ENCODE measurements around the gene FGFRL1.
"Not testable (repeated sequence)": the region's sequence is repeated elsewhere in the genome, so short reads cannot be mapped to it uniquely, and the experiment has no call there.

FGFRL1 gene

DNA sequence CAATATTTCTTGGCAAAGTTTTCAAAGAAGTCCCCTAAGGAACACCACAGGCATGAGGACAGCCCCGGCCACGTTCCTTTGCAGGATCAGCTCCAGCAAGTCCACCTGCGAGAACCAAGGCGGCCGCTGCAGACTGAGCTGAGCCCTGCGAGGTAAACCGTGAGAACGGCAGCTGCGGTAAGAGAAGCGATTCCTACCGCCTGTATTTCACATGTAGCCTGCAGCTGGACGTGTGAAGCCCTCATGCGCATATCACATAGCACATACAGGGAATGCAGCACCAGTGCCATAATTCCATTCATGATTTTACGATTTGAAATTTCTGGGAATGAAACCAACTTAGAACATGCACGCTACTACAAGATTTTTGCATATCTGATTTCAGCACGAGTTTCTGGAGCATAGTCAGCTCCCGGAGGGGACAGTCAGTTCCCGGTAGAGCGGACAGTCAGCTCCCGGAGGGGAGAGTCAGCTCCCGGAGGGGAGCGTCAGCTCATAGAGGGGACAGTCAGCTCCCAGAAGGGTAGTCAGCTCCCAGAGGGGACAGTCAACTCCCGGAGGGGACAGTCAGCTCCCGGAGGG is 41.7 kb downstream of the FGFRL1 start:
- DNase-seq (ENCODE audit: low read depth): no peak

- not testable (repeated sequence) for DNase-seq (ENCODE audit: low read depth)
Observed at GRCh38 chr4:1053891-1054290, 42.5 kb downstream of the FGFRL1 start.

GRCh38 chr4:1054696-1055242 is 43.3 kb downstream of the FGFRL1 start:
- not testable (repeated sequence) for DNase-seq (ENCODE audit: low read depth)

DNA sequence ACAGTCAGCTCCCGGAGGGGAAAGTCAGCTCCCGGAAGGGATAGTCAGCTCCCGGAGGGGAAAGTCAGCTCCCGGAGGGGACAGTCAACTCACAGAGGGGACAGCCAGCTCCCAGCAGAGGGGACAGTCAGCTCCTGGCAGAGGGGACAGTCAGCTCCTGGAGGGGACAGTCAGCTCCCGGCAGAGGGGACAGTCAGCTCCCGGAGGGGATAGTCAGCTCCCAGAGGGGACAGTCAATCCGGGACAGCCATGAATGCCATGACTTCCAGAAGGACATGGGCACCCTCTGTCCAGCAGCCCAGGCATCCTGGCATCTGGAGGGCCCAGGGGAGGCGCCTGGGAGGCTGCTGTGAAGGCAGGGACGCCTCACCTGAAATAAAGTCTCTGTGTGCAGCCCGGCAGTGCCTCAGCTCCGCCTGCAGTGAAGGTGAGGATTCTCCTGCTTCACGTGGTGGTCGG is 43.8 kb downstream of the FGFRL1 start:
- not testable (repeated sequence) for DNase-seq (ENCODE audit: low read depth)

DNA sequence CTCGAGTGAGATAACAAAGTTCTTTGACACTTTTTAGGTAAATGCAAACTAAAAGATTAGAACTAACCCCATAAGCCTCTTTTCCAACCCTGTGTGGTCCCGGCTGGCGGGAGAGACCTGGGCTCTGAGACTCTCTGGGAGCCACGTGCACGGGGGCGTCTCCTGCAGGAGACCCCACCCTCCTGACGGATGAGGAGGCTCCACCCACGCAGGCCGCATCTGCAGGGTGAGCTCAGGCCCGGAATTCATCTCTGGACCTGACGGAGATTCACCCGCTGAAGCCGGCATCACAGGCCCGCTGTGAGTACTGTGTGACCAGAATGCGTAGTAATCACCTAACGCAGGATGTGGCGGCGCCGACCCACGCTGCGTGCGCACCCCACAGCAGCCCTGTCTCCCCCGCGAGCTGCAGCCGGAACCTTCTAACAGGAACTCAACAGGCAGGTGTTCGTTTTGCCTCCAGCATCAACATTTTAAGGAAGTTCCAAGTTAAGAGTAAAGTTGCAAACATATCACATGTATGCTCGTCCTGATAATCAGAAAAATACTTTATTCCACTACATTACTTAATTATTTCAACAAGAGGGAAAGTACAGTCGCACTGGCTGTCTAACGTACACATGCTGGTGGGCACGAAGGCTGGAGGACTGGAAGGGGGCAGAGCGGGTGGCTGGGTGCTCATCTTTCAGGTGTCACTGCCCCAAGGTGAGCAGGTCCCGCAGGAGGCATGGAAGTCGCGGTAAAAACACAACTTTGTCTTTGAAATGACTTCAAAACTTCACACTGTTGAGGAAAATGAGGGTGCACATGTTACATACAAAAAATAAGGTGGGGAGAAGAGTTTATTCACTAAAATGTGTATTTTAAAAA is 44.5 kb downstream of the FGFRL1 start:
- peak; percentile 70 for DNase-seq (ENCODE audit: low read depth)

DNA sequence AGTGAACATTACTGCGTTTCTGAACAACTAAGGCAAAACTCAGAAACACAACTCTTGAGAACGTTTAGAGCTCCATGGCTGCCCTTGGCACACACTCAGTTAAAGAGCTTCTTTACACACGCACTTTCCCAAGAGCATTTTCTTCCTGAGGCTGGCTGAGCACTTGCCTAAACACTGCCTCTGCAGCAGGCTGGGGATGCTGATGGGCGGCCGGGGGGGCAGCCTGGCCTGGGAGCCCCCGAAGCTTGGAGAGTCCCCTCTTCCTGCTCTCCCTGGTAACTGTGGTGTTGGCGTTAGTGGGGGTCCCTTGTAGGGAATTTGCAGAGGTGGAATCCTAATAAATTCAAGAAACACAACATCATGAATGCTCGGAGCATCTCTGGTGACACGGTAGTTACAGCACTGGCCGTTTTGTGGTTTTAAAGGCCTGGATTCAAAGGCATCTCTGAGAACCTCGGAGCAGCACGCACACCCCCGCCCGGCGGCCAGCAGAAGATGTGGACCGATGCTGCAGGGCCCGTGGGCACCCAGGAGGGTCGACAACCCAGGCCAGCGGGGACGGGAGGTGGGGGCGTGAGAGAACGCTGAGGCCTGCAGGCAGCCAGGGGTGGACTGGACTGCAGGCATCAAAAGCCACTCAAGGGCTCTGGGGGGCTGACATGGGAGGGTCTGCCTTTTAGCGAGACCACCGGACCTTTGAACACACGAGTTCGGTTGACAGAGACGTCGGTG is 45.4 kb downstream of the FGFRL1 start:
- no peak for DNase-seq (ENCODE audit: low read depth)

DNA sequence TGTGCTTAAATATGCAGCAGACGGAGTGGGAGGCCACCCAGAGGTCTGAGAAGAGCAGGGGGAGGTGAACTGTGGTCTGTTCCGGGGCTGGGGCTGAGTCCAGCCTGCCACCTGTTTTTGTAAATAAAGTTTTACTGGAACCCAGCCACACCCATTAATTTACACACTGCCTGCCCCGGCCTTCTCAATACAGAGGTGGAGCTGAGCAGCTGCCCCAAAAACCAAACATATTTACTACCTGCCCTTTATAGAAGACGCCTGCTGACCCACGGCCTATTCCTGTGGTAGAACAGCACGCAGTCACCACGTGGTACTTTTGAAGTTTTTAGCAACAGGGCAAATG is 45.9 kb downstream of the FGFRL1 start:
- DNase-seq (ENCODE audit: low read depth): no peak

GRCh38 chr4:1058198-1058996 is 47.0 kb downstream of the FGFRL1 start:
- no peak for DNase-seq (ENCODE audit: low read depth)

DNA sequence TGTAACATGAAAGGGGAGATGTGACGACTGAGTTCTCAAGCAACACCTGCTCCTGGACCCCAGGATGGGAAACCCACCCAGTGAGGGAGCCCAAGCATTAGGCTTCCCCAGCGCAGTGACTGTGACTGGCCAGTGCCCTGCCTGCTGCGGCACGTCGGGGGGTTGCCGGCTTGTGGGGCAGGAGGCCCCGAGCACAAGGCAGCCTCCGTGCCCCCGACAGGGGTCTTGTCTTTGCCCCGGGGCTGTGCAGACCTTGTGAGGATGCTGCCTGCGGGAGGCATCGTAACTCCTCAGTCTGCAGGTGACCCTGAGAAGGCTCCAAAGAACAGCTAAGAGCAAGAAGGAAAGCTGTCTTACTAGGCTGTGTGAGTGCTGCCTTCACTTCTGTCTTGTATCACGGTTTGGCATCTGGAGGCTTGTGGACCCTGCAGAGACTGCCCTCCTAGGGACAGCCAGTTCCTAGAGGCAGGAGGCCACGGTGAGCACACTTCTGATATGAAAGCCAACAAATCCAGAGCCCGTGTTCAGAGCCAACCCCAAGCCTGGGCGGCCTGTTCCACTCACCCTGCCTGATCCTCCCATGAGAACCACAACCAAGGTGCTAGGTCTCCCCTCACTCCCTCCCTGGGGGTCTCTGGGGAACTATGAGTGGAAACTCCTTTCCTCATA is 47.7 kb downstream of the FGFRL1 start:
- no peak for DNase-seq (ENCODE audit: low read depth)

- no peak for DNase-seq (ENCODE audit: low read depth)
Observed at GRCh38 chr4:1060121-1060520, 48.7 kb downstream of the FGFRL1 start.

- DNase-seq (ENCODE audit: low read depth): no peak
Observed at GRCh38 chr4:1060621-1061020, 49.2 kb downstream of the FGFRL1 start.

DNA sequence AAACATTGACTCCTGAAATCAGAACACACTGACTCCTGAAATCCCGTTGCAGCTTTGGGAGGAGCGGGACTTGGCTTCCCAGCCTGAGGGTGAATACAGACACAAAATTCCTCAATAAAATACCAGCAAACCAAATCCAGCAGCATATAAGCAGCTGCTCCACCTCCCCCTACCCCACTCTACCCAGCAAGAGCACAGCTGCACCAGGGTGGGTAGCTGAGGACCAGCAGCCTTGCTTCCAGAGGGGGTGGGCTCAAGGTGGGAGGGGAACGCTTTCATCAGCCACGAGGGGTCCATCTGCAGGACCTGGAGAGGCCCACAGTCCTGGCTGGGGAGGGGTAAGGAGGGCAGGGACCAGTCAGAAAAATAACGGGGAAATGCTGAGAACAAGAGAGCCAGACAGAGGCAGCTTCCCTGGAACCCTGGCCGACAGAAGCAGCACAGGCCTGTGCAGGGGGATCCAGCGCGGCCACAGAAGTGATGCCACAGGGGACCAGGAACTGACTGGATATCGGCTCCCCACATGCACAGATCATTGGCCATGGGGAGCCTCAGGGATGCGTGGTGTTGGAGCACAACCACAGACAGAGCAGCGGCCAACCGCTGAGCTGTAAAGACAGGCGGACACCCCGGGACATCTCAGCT is 49.8 kb downstream of the FGFRL1 start:
- DNase-seq (ENCODE audit: low read depth): no peak

- DNase-seq (ENCODE audit: low read depth): no peak
Observed at GRCh38 chr4:1061760-1062159, 50.3 kb downstream of the FGFRL1 start.

DNA sequence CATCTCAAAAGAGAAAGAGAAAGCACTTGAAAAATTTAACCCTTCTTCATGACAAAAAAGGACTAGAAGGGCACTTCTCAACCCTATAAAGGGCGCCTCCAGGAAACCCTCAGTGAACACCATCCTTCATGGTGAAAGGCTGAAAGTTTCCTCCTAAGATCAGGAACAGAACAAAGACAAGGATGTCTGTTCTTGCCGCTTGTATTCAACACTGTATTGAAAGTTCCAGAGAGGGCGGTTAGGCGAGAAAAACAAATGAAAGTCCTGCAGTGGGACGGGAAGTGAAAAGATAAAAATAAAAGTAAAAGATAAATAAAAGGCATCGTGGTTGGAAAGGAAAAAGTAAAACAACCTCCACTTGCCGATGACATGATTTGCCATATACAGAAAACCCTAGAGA is 51.0 kb downstream of the FGFRL1 start:
- DNase-seq (ENCODE audit: low read depth): no peak

- no peak for DNase-seq (ENCODE audit: low read depth)
Observed at GRCh38 chr4:1065732-1066131, 54.3 kb downstream of the FGFRL1 start.

DNA sequence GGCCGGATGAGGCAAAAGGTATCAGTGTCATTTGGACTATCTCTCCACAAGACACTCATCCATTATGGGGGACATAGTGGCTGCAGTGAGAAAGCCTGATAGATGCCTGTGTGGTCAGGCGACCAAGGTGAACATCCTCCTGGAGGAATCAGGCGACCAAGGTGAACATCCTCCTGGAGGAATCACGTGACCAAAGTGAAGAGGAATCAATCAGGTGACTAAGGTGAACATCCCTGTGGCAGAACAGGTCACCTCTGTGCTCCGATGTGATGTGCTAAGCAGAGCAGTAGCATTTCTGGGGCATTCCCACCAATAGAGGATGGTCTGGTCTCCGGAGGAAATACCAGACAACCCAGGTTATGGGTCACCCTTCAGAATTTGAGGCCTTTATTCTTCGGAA is 58.0 kb downstream of the FGFRL1 start:
- no peak for DNase-seq (ENCODE audit: low read depth)

GRCh38 chr4:1072830-1073446 is 61.5 kb downstream of the FGFRL1 start:
- DNase-seq (ENCODE audit: low read depth): peak; percentile 26

- no peak for DNase-seq (ENCODE audit: low read depth)
Observed at GRCh38 chr4:1074077-1074476, 62.7 kb downstream of the FGFRL1 start.

DNA sequence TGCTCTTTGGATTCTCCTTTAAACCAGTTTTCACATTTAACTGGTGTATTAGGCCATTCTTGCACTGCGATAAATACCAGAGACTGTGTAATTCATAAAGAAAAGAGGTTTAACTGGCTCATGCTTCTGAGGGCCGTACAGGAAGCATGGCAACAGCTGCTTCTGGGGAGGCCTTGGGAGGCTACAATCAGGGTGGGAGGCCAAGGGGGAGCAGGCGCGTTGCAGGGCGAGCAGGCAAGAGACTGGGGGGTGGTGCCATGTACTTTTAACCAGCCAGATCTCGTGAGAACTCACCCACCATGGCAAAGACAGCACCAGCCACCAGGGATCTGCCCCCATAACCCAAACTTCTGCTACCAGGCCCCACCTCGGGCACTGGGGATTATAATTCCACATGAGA is 63.8 kb downstream of the FGFRL1 start:
- DNase-seq (ENCODE audit: low read depth): no peak
